SU-DHL-6 (cell line): ENCODE measurements around the gene MBOAT1.
"Not testable (repeated sequence)": the region's sequence is repeated elsewhere in the genome, so short reads cannot be mapped to it uniquely, and the experiment has no call there.

Experiments
- H2AFZ ChIP-seq: fragments of 200-600 bp; sonication (generic); 2 replicates; pipeline ENCODE4 v1.6.1; 2014; ENCODE audit warnings: low read depth, mild to moderate bottlenecking, moderate library complexity, mixed read lengths, antibody characterized with exemption, low read length; ENCODE audit not compliant: severe bottlenecking
- H3F3A ChIP-seq: fragments of 200-600 bp; shearing (Covaris generic); 2 replicates; pipeline ENCODE4 v1.6.0; 2016; ENCODE audit warnings: antibody characterized with exemption, mild to moderate bottlenecking; ENCODE audit not compliant: insufficient read depth
- H3K27ac ChIP-seq: fragments of 200-600 bp; sonication (generic); 2 replicates; pipeline ENCODE4 v1.5.1; 2016; ENCODE audit warnings: low read depth, mild to moderate bottlenecking, low read length, moderate library complexity, mixed read lengths
- H3K27me3 ChIP-seq: fragments of 200-600 bp; sonication (generic), shearing (Covaris generic); 2 replicates; pipeline ENCODE4 v1.6.0; 2014; ENCODE audit warnings: mild to moderate bottlenecking, low read length
- H3K36me3 ChIP-seq: fragments of 200-600 bp; sonication (generic); 2 replicates; pipeline ENCODE4 v1.6.1; 2014; ENCODE audit warnings: mild to moderate bottlenecking, low read length, mixed read lengths
- H3K4me2 ChIP-seq: fragments of 300-600, 200-600 bp; shearing (Covaris generic), sonication (generic); 2 replicates; pipeline ENCODE4 v1.6.0; 2014; ENCODE audit warnings: low read length, low read depth, mild to moderate bottlenecking; ENCODE audit not compliant: poor library complexity, severe bottlenecking
- H3K4me3 ChIP-seq: fragments of 200-600 bp; sonication (generic); 2 replicates; pipeline ENCODE4 v1.5.1; 2014; ENCODE audit warnings: antibody characterized with exemption, low read length, mild to moderate bottlenecking, mixed read lengths; ENCODE audit not compliant: insufficient read depth, poor library complexity, severe bottlenecking
- H3K79me2 ChIP-seq: fragments of 200-600 bp; sonication (generic); 2 replicates; pipeline ENCODE4 v1.6.1; 2014; ENCODE audit warnings: mild to moderate bottlenecking, low read length, moderate library complexity; ENCODE audit not compliant: insufficient read depth
- H3K9ac ChIP-seq: fragments of 200-600 bp; sonication (generic); 2 replicates; pipeline ENCODE4 v1.7.0; 2014; ENCODE audit warnings: mild to moderate bottlenecking, low read length
- H3K9me2 ChIP-seq: fragments of 200-600 bp; sonication (generic); replicated peaks from 2 replicates; pipeline ENCODE4 v1.6.1; 2014; ENCODE audit warnings: low read length; ENCODE audit not compliant: insufficient read depth
- H3K9me3 ChIP-seq: fragments of 200-600 bp; sonication (generic); 2 replicates; pipeline ENCODE4 v1.6.1; 2014; ENCODE audit warnings: low read length, mixed read lengths; ENCODE audit not compliant: insufficient read depth
- H4K20me1 ChIP-seq: fragments of 200-600 bp; sonication (generic); 2 replicates; pipeline ENCODE4 v1.6.1; 2014; ENCODE audit warnings: low read depth, mild to moderate bottlenecking, antibody characterized with exemption, low read length, moderate library complexity, mixed read lengths
- EZH2phosphoT487 ChIP-seq: fragments of 200-600 bp; sonication (generic), shearing (Covaris generic); conservative IDR thresholded peaks from 2 replicates; pipeline ENCODE4 v1.6.1; 2018; ENCODE audit warnings: mild to moderate bottlenecking, antibody characterized with exemption, low read length, moderate library complexity, mixed read lengths
- TF ChIP-seq, protein P1 (sequence below): fragments of 200-600 bp; sonication (generic); IDR thresholded peaks from one replicate; pipeline ENCODE4 v1.5.1; 2017; ENCODE audit warnings: antibody characterized with exemption, mild to moderate bottlenecking, low read length, moderate library complexity; ENCODE audit not compliant: insufficient read depth, poor library complexity, severe bottlenecking

Gene MBOAT1

DNA sequence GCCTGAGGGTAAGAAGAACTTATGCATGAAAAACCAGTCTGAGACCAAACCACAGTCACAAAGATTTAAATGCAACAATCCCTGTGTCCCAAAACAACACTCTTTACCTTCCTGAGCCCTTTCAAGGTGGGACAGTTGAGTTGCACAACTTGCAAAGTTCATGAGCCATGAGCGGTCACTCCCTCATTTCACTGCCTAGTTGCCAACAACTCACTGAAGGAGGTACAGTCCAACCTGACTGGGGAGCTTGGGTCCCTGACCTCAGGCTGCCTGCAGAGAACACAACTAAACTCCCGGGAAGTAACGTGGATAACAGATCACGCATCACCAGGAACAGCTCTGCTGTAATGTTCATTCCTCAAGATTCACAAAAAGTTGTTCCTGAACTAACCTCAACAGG, 69.4 kb downstream of the MBOAT1 start:
- Histone ChIP-seq H4K20me1 (no peaks in the 10 kb centered on the region), H3F3A (no peaks in the 10 kb centered on the region), H3K4me2 (no peak overlapping the region), H2AFZ (no peak overlapping the region), H3K4me3 (no peak overlapping the region), H3K9me3 (no peaks in the 10 kb centered on the region), H3K9me2 (no peaks in the 10 kb centered on the region; the same call in 1 of the 2 replicates), H3K36me3 (no peaks in the 10 kb centered on the region), H3K79me2 (no peaks in the 10 kb centered on the region), H3K27me3 (no peaks in the 10 kb centered on the region), H3K9ac (no peak overlapping the region), H3K27ac (no peak overlapping the region)
- TF ChIP-seq, protein P1, sequence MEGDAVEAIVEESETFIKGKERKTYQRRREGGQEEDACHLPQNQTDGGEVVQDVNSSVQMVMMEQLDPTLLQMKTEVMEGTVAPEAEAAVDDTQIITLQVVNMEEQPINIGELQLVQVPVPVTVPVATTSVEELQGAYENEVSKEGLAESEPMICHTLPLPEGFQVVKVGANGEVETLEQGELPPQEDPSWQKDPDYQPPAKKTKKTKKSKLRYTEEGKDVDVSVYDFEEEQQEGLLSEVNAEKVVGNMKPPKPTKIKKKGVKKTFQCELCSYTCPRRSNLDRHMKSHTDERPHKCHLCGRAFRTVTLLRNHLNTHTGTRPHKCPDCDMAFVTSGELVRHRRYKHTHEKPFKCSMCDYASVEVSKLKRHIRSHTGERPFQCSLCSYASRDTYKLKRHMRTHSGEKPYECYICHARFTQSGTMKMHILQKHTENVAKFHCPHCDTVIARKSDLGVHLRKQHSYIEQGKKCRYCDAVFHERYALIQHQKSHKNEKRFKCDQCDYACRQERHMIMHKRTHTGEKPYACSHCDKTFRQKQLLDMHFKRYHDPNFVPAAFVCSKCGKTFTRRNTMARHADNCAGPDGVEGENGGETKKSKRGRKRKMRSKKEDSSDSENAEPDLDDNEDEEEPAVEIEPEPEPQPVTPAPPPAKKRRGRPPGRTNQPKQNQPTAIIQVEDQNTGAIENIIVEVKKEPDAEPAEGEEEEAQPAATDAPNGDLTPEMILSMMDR, result no peak
- TF ChIP-seq EZH2phosphoT487, result no peak

DNA sequence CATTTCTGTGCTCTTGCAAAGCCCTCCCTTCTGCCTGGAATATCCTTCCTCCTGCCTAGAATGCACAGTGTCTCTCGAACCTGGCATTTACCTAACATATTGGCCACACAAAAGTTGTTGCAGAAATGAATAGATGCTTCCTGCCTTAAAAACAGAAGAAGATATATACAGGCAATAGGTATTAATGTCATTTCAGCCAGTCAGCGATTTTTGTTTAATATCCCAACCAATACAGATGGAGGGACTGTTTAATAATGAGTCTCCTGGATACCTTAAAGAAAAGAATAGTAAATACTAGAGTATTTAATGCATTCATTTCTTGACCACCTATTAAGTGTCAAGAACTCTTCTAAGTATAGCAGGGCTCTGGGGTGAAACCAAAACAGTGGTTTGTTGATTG, 70.3 kb downstream of the MBOAT1 start:
- TF ChIP-seq, protein P1, result no peak
- Histone ChIP-seq H3K79me2 (no peaks in the 10 kb centered on the region), H3K4me3 (no peak overlapping the region), H3K4me2 (no peak overlapping the region), H3K9ac (no peak overlapping the region), H3K27ac (no peak overlapping the region), H3K9me3 (no peaks in the 10 kb centered on the region), H3K9me2 (no peaks in the 10 kb centered on the region; the same call in 1 of the 2 replicates), H3F3A (no peaks in the 10 kb centered on the region), H3K27me3 (no peaks in the 10 kb centered on the region), H3K36me3 (no peaks in the 10 kb centered on the region), H2AFZ (no peak overlapping the region), H4K20me1 (no peaks in the 10 kb centered on the region)

DNA sequence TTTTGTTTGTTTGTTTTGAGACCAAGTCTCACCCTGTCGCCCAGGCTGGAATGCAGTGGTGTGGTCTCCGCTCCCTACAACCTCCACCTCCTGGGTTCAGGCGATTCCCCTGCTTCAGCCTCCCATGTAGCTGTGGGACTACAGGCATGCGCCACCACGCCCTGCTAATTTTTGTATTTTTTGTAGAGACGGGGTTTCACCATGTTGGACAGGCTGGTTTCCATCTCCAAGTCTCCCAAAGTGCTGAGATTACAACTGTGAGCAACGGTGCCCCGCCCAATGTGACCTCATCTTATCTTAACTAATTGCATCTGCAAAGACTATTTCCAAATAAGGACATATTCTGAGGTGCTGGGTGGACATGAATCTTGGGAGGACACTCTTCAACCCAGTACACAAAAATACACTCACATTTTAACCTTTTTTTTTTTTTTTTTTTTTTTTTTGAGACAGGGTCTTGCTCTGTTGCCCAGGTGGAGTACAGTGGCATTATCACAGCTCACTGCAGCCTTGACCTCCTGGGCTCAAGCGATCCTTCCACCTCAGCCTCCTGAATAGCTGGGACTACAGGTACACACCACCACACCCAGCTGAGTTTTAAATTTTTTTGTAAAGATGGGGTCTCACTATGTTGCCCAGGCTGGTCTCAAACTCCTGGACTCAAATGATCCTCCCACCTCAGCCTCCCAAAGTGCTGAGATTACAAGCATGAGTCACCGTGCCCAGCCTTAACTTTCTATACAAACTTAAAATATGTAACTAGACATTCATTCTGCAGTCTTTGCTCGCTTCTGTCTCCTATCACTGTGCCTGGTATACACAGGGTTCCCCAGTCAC, 72.9 kb downstream of the MBOAT1 start:
- H3K9me3 ChIP-seq, H3K27me3 ChIP-seq, H4K20me1 ChIP-seq, H3K9ac ChIP-seq, H3K79me2 ChIP-seq, H3K9me2 ChIP-seq, H3K4me2 ChIP-seq, H3K27ac ChIP-seq, H3F3A ChIP-seq, H3K4me3 ChIP-seq, H2AFZ ChIP-seq, H3K36me3 ChIP-seq: not testable (repeated sequence)

DNA sequence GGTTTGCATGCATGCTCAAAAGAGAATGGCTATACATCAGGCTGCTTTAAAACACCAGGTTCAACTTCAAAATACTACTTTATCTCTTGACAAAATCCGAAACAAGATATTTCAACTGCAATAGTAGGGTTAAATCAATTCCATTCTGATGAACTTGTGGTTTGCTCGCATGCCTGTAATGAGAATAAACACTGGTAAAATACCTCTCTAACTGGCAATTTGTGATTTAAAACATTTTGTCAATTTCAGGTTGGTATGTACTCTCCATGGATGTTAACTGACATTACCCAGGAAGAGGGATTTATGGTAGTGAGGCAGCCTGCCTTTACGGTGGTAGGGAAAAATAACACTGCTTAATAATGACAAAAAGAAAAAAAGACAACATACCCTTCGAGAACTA, 74.4 kb downstream of the MBOAT1 start:
- H3K79me2 ChIP-seq, result no peaks in the 10 kb centered on the region
- TF ChIP-seq, protein P1, result no peak
- TF ChIP-seq EZH2phosphoT487, result no peak

More for the DNA sequence above, 74.4 kb downstream of the MBOAT1 start:
- H3K27me3 ChIP-seq, result no peaks in the 10 kb centered on the region
- no peak overlapping the region for H3K27ac ChIP-seq
- H2AFZ ChIP-seq, result no peak overlapping the region
- no peaks in the 10 kb centered on the region for H3K9me3 ChIP-seq
- no peaks in the 10 kb centered on the region for H3K36me3 ChIP-seq
- no peaks in the 10 kb centered on the region for H3F3A ChIP-seq
- H3K4me2 ChIP-seq, result no peak overlapping the region
- no peaks in the 10 kb centered on the region for H4K20me1 ChIP-seq
- no peak overlapping the region for H3K4me3 ChIP-seq
- no peak overlapping the region for H3K9ac ChIP-seq
- no peaks in the 10 kb centered on the region for H3K9me2 ChIP-seq
